ENCODE results near the gene RBM11.
"Not testable (repeated sequence)": the region's sequence is repeated elsewhere in the genome, so short reads cannot be mapped to it uniquely, and the experiment has no call there.

DNA sequence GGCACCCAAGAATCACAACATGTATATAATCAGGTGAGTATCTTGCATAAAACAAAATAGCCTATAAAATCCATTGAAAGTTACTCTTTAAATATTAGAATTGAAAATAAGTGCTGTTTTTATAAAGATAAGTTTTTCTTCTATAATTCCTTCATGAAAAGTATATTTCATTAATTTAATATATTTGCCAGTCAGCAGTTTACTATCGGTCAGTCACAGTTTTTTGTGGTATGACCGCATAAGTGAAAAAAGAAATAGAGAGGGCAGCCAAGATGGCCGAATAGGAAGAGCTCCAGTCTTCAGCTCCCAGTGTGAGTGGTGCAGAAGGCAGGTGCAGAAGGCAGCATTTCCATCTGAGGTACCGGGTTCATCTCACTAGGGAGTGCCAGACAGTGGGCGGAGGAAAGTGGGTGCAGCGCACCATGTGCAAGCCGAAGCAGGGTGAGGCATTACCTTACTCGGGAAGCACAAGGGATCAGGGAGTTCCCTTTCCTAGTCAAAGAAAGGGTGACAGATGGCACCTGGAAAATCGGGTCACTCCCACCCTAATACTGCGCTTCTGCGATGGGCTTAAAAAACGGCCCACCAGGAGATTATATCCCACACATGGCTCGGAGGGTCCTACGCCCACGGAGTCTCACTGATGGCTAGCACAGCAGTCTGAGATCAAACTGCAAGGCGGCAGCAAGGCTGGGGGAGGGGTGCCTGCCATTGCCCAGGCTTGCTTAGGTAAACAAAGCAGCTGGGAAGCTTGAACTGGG is 49.3 kb upstream of the RBM11 start:
- TF ChIP-seq CTCF, POLR2A, POLR2AphosphoS5, EP300 (IDR thresholded peaks at IDR 0.05): not testable (repeated sequence)
